ENCODE data around the gene SETBP1.

Gene SETBP1

DNA sequence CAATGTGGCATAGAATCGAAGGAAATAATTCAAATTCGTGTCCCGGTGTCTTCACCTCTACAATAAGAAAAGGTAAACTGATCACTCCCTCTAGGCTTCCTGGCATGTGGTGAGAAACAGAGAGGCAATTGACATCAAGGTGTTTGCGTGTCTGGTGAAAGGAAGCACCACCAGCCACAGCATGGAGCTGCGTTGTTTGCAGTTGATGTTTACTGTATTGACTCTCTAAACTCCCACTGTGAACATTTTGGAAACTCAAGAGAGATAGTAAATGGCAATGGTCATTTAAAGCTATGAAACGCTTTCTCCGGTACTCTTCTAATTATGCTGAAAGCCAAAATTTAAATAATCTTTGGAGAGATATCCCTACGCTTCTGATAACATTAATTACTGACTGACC is 82.6 kb downstream of the SETBP1 start:
- Histone ChIP-seq H3K4me3 (ENCODE audit: low read depth, low read length) (no peak overlapping the region), H3K27ac (no peak overlapping the region), H3K36me3 (ENCODE audit: control insufficient read depth, insufficient read depth, low read length) (no peaks in the 10 kb centered on the region), H3K4me1 (peaks cover 30% of the 10 kb centered on the region), H3K9me3 (ENCODE audit: control insufficient read depth, low read length) (no peaks in the 10 kb centered on the region), H3K27me3 (ENCODE audit: control insufficient read depth, insufficient read depth, low read length) (no peaks in the 10 kb centered on the region), H3K79me2 (peaks cover 18% of the 10 kb centered on the region), H3K4me2 (ENCODE audit: low read length) (no peak overlapping the region), H3K9ac (no peak overlapping the region), H2AFZ (no peak overlapping the region)
- TF ChIP-seq, protein P1, sequence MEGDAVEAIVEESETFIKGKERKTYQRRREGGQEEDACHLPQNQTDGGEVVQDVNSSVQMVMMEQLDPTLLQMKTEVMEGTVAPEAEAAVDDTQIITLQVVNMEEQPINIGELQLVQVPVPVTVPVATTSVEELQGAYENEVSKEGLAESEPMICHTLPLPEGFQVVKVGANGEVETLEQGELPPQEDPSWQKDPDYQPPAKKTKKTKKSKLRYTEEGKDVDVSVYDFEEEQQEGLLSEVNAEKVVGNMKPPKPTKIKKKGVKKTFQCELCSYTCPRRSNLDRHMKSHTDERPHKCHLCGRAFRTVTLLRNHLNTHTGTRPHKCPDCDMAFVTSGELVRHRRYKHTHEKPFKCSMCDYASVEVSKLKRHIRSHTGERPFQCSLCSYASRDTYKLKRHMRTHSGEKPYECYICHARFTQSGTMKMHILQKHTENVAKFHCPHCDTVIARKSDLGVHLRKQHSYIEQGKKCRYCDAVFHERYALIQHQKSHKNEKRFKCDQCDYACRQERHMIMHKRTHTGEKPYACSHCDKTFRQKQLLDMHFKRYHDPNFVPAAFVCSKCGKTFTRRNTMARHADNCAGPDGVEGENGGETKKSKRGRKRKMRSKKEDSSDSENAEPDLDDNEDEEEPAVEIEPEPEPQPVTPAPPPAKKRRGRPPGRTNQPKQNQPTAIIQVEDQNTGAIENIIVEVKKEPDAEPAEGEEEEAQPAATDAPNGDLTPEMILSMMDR (IDR thresholded peaks at IDR 0.05), result no peak

DNA sequence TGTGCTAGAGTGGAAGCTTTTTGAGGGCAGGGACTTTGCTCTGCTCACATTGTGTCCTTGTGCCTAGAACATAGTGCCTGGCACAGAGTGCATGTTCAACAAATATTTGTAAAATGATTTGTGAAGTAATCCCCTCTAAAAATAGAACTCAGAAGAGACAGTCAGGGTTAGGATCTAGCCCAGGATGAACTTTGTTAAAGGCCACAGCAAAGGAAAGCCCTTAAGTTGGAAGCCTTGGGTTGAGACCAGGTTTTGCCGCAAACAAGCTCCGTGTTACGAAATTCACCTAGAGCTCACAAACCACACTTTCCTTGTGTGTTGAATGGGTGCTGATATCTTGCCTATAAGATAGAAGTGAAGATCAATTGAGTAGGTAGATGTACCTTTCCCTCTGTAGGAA is 84.2 kb downstream of the SETBP1 start:
- H3K27me3 ChIP-seq (ENCODE audit: control insufficient read depth, insufficient read depth, low read length), result no peaks in the 10 kb centered on the region
- no peaks in the 10 kb centered on the region for H3K9me3 ChIP-seq (ENCODE audit: control insufficient read depth, low read length)
- H3K9ac ChIP-seq, result no peak overlapping the region
- no peaks in the 10 kb centered on the region for H3K36me3 ChIP-seq (ENCODE audit: control insufficient read depth, insufficient read depth, low read length)
- H3K4me3 ChIP-seq (ENCODE audit: low read depth, low read length), result no peak overlapping the region
- H3K27ac ChIP-seq, result no peak overlapping the region
- H2AFZ ChIP-seq, result no peak overlapping the region
- peaks cover 18% of the 10 kb centered on the region for H3K79me2 ChIP-seq
- H3K4me2 ChIP-seq (ENCODE audit: low read length), result no peak overlapping the region
- TF ChIP-seq, protein P1 (IDR thresholded peaks at IDR 0.05), result no peak
- peaks cover 22% of the 10 kb centered on the region for H3K4me1 ChIP-seq

DNA sequence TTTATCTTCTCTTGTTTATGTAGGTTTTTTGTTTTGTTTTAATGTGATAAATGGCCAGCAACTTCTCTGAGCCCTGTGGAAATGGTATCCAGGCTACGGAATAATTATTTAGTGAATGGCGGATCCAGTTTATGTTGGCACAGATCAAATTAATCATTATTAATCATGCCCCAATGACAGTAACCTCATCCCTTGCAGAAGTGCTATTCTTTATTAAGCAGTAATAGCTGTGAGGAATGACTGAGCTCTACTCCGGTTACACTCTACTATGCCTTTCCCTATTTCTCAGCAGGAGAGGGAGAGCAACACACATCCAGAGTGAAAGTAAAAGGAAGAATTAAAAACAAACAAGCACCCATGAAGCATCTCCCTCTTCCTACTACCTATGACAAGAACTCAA is 84.8 kb downstream of the SETBP1 start:
- no peaks in the 10 kb centered on the region for H3K36me3 ChIP-seq (ENCODE audit: control insufficient read depth, insufficient read depth, low read length)
- TF ChIP-seq, protein P1 (IDR thresholded peaks at IDR 0.05), result no peak
- no peak overlapping the region for H2AFZ ChIP-seq
- H3K79me2 ChIP-seq, result peaks cover 18% of the 10 kb centered on the region
- no peak overlapping the region for H3K27ac ChIP-seq
- H3K9ac ChIP-seq, result no peak overlapping the region
- H3K4me3 ChIP-seq (ENCODE audit: low read depth, low read length), result no peak overlapping the region
- H3K4me1 ChIP-seq, result peaks cover 16% of the 10 kb centered on the region
- H3K4me2 ChIP-seq (ENCODE audit: low read length), result no peak overlapping the region
- no peaks in the 10 kb centered on the region for H3K27me3 ChIP-seq (ENCODE audit: control insufficient read depth, insufficient read depth, low read length)
- H3K9me3 ChIP-seq (ENCODE audit: control insufficient read depth, low read length), result no peaks in the 10 kb centered on the region

DNA sequence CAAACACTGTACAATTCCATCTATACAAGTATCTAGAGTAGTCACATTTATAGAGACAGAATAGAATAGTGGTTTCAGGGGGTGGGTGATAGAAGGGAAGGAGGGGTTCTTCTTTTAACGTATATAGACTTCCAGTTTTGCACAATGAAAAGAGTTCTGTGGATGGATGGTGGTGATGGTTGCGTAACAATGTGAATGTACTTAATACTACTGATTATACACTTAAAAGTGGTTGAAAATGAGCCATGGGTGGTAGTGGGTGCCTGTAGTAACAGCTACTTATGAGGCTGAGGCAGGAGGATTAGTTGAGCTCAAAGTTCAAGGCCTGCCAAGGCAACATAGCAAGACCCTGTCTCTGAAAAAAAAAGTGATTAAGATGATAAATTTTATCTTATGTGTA is 85.8 kb downstream of the SETBP1 start:
- H2AFZ ChIP-seq, result no peak overlapping the region
- H3K27me3 ChIP-seq (ENCODE audit: control insufficient read depth, insufficient read depth, low read length), result no peaks in the 10 kb centered on the region
- H3K36me3 ChIP-seq (ENCODE audit: control insufficient read depth, insufficient read depth, low read length), result no peaks in the 10 kb centered on the region
- TF ChIP-seq, protein P1 (IDR thresholded peaks at IDR 0.05), result no peak
- H3K79me2 ChIP-seq, result peaks cover 25% of the 10 kb centered on the region
- no peak overlapping the region for H3K27ac ChIP-seq
- peaks cover 14% of the 10 kb centered on the region for H3K4me1 ChIP-seq
- H3K4me3 ChIP-seq (ENCODE audit: low read depth, low read length), result no peak overlapping the region
- no peak overlapping the region for H3K9ac ChIP-seq
- H3K4me2 ChIP-seq (ENCODE audit: low read length), result no peak overlapping the region
- no peaks in the 10 kb centered on the region for H3K9me3 ChIP-seq (ENCODE audit: control insufficient read depth, low read length)

DNA sequence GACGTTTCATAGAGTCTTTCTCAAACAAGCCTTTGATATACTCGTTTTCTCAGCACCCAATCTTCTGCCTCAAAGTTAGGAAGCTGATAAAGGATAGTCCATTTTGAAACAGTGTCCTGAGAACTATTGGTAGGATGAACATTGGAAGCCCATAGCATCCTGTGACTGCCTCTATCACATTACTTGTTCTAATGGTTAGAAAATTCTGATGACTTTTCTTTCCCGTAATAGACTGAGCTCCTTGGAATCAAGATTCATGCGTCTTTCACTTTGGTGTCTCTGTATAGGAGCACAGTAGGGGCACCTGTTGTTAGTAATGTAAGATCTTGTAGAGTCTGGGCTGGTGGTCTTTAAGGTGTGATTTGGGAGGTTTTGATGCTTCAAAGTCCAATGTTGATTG is 87.1 kb downstream of the SETBP1 start:
- Histone ChIP-seq H3K4me2 (ENCODE audit: low read length) (no peak overlapping the region), H3K9ac (no peak overlapping the region), H3K4me3 (ENCODE audit: low read depth, low read length) (no peak overlapping the region), H3K36me3 (ENCODE audit: control insufficient read depth, insufficient read depth, low read length) (no peaks in the 10 kb centered on the region), H3K27me3 (ENCODE audit: control insufficient read depth, insufficient read depth, low read length) (no peaks in the 10 kb centered on the region), H3K27ac (no peak overlapping the region), H3K9me3 (ENCODE audit: control insufficient read depth, low read length) (no peaks in the 10 kb centered on the region), H2AFZ (no peak overlapping the region), H3K4me1 (peaks cover 5% of the 10 kb centered on the region), H3K79me2 (peaks cover 30% of the 10 kb centered on the region)
- TF ChIP-seq, protein P1 (IDR thresholded peaks at IDR 0.05), result no peak

Measured in parathyroid adenoma (tissue), 2 donors.